Measurements from ENCODE around the gene IFT88.

Gene IFT88, protein sequence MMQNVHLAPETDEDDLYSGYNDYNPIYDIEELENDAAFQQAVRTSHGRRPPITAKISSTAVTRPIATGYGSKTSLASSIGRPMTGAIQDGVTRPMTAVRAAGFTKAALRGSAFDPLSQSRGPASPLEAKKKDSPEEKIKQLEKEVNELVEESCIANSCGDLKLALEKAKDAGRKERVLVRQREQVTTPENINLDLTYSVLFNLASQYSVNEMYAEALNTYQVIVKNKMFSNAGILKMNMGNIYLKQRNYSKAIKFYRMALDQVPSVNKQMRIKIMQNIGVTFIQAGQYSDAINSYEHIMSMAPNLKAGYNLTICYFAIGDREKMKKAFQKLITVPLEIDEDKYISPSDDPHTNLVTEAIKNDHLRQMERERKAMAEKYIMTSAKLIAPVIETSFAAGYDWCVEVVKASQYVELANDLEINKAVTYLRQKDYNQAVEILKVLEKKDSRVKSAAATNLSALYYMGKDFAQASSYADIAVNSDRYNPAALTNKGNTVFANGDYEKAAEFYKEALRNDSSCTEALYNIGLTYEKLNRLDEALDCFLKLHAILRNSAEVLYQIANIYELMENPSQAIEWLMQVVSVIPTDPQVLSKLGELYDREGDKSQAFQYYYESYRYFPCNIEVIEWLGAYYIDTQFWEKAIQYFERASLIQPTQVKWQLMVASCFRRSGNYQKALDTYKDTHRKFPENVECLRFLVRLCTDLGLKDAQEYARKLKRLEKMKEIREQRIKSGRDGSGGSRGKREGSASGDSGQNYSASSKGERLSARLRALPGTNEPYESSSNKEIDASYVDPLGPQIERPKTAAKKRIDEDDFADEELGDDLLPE

GRCh38 chr13:20566898-20567874 is at the start of gene IFT88:
Gene IFT88 (plus strand): TSS chr13:20567157. CDS start chr13:20574386, 7,229 bp downstream.
- DNase-seq (ENCODE audit: extremely low read depth, low read depth) = peak; percentile 49
- no peak for TF ChIP-seq CTCF (IDR thresholded peaks at IDR 0.05; ENCODE audit: low read depth, low read length)

DNA sequence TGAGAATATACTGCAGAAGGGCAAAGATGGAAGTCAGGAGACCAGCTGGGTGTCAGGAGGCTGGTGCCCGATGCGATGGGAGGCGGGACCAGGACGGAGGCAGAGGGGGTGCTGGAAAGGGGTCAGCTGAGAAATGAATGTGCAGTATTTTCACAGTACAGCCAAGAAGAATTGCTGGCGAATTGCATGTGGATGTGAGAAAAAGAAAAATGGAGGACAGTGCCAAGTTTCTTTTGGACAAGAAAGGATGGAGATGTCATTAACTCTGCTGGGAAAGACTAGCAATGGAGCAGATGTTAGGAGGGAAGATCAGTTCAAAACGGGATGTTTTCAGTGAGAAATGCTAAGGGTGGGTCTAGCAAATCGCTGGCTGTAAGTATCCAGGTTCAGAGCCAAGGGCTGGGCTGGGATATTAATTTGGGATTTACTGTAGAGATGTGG is 48.3 kb upstream of the IFT88 start:
- DNase-seq (ENCODE audit: extremely low read depth, low read depth) = no peak
- no peak for TF ChIP-seq CTCF (IDR thresholded peaks at IDR 0.05; ENCODE audit: low read depth, low read length)

GRCh38 chr13:20519875-20520274 is 47.1 kb upstream of the IFT88 start:
- peak; percentile 27 for DNase-seq (ENCODE audit: extremely low read depth, low read depth)
- TF ChIP-seq CTCF (IDR thresholded peaks at IDR 0.05; ENCODE audit: low read depth, low read length) = no peak

- no peak for TF ChIP-seq CTCF (IDR thresholded peaks at IDR 0.05; ENCODE audit: low read depth, low read length)
Measured at GRCh38 chr13:20521364-20522115, 45.4 kb upstream of the IFT88 start.

GRCh38 chr13:20525144-20525600 is 41.8 kb upstream of the IFT88 start:
- TF ChIP-seq CTCF (IDR thresholded peaks at IDR 0.05; ENCODE audit: low read depth, low read length) = no peak
- no peak for DNase-seq (ENCODE audit: extremely low read depth, low read depth)

More at GRCh38 chr13:20521364-20522115, 45.4 kb upstream of the IFT88 start:
- DNase-seq (ENCODE audit: extremely low read depth, low read depth) = no peak
